Left ventricle myocardium inferior (tissue), 1 donor: ENCODE data around the gene KLHL5. TPM values are rescaled to one million over a fixed set of nuclear protein-coding genes. Genes with fewer than 3 reads are reported as not detected.
"Not testable (repeated sequence)": the region's sequence is repeated elsewhere in the genome, so short reads cannot be mapped to it uniquely, and the experiment has no call there.

Source experiments
- DNase-seq: peaks from one replicate; pipeline ENCODE4 v3.0.0-alpha.2; 2020
- H3K27ac ChIP-seq: fragments of 200-600 bp; replicated peaks from 2 replicates; pipeline ENCODE4 v1.8.0; 2021
- H3K27me3 ChIP-seq: fragments of 200-600 bp; 2 replicates; pipeline ENCODE4 v1.8.0; 2021; ENCODE audit warnings: low read depth
- H3K36me3 ChIP-seq: fragments of 200-600 bp; 2 replicates; pipeline ENCODE4 v1.8.0; 2021
- H3K4me1 ChIP-seq: fragments of 200-600 bp; 2 replicates; pipeline ENCODE4 v1.8.0; 2021
- H3K4me3 ChIP-seq: fragments of 200-600 bp; 2 replicates; pipeline ENCODE4 v1.8.0; 2021; ENCODE audit warnings: mild to moderate bottlenecking, moderate library complexity
- H3K9me3 ChIP-seq: fragments of 200-600 bp; replicated peaks from 2 replicates; pipeline ENCODE4 v1.8.0; 2021
- CTCF ChIP-seq: fragments of 200-600 bp; IDR thresholded peaks from 2 replicates; pipeline ENCODE4 v1.8.0; 2021; ENCODE audit warnings: antibody characterized with exemption, mild to moderate bottlenecking, borderline replicate concordance
- intact Hi-C: fragments of 100-400 bp; cut with micrococcal nuclease; formaldehyde crosslinking; loops from one replicate; pipeline ENCODE4 v1.11.0; 2022
- total RNA-seq: library from RNA; stranded (reverse); fragmentation: NEBNext Ultra II Directional; extraction: Animal tissue kit (Norgen Biotek cat#: 25700); gene quantifications from one replicate; pipeline ENCODE4 v1.2.1, GENCODE V29; 2021
- donor health status: DM: no; HTN: yes; CAD: no; lungs with severe emphysema.

KLHL5 gene
- total RNA-seq, 1 donor from 2014 or later = 11.2 TPM

- intact Hi-C loops = no loop called here
- no peak for TF ChIP-seq CTCF
- Histone ChIP-seq H3K36me3 (no peaks in the 10 kb centered on the region), H3K4me3 (no peak overlapping the region), H3K9me3 (no peaks in the 10 kb centered on the region), H3K27ac (no peak overlapping the region), H3K27me3 (no peaks in the 10 kb centered on the region), H3K4me1 (no peaks in the 10 kb centered on the region)
- no peak for DNase-seq
Measured at GRCh38 chr4:39030725-39031124, 31.3 kb upstream of the KLHL5 start.

- H3K36me3 ChIP-seq, DNase-seq, intact Hi-C loops, H3K27me3 ChIP-seq, H3K9me3 ChIP-seq, H3K4me1 ChIP-seq, H3K4me3 ChIP-seq, H3K27ac ChIP-seq: not testable (repeated sequence)
Measured at GRCh38 chr4:39031590-39032020, 30.4 kb upstream of the KLHL5 start.

DNA sequence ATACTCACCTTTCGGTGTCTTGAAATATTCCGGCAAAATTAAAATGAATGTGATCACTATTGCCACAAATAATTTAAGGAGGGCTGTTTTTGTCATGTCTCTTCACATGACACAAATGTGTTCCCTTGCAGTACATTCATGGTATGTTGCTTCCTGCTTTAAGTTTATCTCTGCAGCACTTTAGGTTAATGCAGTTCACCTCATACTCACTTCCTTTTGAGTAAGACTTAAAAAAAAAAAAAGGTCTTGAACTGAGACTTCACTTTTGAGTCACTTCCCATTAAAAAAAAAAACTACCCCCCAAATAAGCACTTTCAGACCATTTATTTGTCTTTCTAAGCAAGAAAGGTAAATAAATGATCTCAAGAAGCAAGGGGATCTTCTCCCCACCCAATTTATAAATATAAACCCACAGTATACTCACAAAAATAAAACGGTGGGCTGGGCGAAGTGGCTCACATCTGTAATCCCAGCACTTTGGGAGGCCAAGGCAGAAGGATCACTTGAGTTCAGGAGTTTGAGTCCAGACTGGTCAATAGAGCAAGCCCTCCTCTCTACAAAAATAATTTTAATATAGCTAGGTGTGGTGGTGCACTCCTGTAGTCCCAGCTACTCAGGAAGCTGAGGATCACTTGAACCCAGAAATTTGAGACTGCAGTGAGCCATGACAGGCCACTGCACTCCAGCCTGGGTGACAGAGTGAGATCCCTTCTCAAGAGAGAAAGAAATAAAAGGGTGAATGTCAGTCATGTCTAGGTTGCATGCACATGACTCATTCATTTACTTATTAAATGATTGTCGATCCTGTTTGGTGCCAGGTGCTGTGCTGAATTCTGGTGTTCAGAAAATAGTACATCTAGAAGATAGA, 29.6 kb upstream of the KLHL5 start, which contains the start of gene TMEM156:
Gene TMEM156 (minus strand): TSS at position 192 of the 868 bp plus-strand sequence. CDS start 96 bp downstream, at position 96.
- no peak for DNase-seq
- Histone ChIP-seq H3K36me3 (no peaks in the 10 kb centered on the region), H3K27me3 (no peaks in the 10 kb centered on the region), H3K4me3 (no peak within 1 kb of the TSS), H3K9me3 (no peaks in the 10 kb centered on the region), H3K27ac (no peak within 1 kb of the TSS), H3K4me1 (no peaks in the 10 kb centered on the region)
- TF ChIP-seq CTCF = no peak
- intact Hi-C loops = no loop called here

DNA sequence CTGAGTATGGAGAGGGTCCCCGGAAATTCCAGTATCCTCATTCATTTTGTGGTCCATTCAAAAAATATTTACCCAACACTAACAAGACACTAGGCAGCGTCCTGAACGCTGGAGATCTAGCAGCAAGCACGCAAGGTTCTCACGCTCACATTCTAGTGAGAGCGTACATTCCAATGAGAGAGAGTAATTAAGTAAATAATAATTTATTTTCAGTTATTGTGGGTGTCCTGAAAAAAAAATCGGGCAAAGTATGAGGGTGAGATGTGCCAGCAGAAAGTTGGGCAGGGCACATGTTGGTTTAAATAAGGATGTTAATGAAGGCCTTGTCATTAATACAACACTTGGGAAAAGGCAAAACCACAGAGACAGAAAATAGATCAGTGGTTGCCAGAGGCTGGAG, 25.9 kb upstream of the KLHL5 start:
- intact Hi-C loops = no loop called here
- Histone ChIP-seq H3K4me1 (no peaks in the 10 kb centered on the region), H3K27me3 (no peaks in the 10 kb centered on the region), H3K4me3 (no peak overlapping the region), H3K36me3 (no peaks in the 10 kb centered on the region), H3K9me3 (no peaks in the 10 kb centered on the region), H3K27ac (no peak overlapping the region)
- no peak for DNase-seq
- TF ChIP-seq CTCF = no peak

DNA sequence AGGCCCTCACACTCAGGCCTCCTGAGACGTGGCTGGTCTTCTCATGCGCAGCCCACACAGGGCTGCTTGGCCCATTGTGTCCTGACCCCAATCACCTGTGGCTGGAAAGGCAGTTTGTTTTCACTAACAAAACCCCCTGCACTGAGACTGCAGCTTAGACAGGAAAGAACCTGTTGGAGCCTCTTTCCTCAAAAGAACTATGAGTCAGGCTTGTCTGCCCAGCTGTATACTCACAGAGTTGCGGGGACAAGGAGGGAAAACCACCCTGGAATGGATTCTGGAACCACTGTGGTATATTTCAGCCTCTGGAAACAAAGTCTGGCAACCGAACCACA, 24.6 kb upstream of the KLHL5 start:
- H3K27me3 ChIP-seq = no peaks in the 10 kb centered on the region
- H3K36me3 ChIP-seq = no peaks in the 10 kb centered on the region
- no peak for TF ChIP-seq CTCF
- no peak for DNase-seq
- intact Hi-C loops = no loop called here
- no peaks in the 10 kb centered on the region for H3K9me3 ChIP-seq
- H3K4me1 ChIP-seq = peaks cover 6% of the 10 kb centered on the region
- no peak overlapping the region for H3K4me3 ChIP-seq
- H3K27ac ChIP-seq = no peak overlapping the region

DNA sequence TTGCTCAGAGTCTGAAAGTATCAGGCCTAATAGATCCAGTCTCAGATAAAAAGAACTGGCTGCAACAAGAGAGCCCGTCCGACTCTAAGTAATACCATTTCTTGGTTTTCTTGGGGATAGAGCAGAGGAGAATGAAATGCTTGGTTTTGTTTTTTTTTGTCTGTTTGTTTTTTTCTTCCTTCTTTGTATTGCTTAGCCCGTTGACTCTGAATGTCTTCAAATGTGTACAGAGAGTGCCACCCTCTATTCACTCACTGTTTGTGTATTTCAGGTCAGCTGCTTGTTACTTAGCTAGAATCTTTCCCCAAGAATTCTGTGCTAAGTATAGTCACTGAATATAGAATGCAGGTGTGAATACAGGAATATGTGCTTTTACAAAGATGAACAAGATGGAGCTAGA, 24.1 kb upstream of the KLHL5 start:
- intact Hi-C loops = no loop called here
- no peak for TF ChIP-seq CTCF
- no peaks in the 10 kb centered on the region for H3K36me3 ChIP-seq
- peaks cover 11% of the 10 kb centered on the region for H3K4me1 ChIP-seq
- no peak overlapping the region for H3K27ac ChIP-seq
- H3K27me3 ChIP-seq = no peaks in the 10 kb centered on the region
- no peaks in the 10 kb centered on the region for H3K9me3 ChIP-seq
- DNase-seq = no peak
- H3K4me3 ChIP-seq = no peak overlapping the region
